ENCODE results near the gene NOXO1.

NOXO1 gene

DNA sequence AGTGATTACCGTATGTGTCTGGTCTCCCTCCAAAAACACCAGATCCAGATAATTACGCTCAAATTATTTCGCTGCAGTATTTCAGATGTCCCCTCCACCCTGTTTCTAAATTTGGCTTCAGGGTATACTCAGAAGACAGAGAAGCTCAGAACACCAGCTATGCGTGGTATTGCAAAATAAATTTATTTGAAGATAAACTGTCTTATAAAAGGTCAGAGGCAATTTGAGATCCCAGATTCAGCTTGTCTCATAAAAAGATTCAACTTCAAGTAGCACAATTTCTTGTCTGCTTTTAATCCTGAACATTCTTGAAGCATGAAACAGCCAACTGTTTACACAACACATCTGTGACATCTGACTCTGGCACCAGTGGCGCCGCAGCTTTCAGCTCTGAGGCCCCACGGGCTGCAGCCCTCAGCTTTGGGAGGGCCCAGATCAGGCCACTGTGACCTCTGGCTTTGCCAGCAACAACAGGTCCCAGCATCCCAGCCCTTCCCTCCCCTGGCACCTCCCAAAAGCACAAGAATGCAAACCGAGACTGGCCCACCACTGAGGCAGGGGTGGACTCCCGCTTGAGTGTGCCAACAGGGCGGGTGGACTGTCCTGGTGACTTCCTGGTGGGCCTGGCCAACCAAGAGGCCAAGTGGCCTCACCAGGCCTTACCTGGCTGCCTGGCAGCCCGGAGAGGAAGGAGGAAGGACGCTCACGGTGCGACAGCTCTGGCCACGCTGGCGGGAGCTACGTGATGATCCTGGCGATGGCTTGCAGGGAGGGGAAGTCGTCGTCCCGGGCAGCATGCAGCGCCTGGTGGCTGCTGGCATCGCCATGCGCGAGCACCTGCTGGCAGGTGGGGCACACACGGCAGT, 16.5 kb upstream of the NOXO1 start:
- DNase-seq = no peak

DNA sequence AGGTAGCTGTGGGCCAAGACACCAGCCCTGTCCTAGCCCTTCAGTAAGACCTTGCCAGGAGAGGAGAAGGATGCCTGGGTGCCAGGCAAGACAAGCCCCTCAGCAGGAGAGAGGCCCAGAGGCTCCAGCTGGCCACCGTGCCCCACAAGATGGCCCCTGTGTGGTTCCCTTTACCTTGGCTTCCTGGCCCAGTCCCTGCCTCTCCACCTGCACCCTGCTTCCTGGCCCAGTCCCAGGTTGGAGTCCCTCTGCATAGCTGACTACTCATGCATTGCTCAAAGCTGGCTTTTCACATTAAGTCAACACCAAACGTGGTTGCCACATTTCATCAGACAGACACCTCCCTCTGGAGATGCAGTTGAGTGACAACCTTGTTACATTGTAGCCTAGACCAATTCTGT, 12.5 kb upstream of the NOXO1 start:
- DNase-seq = no peak

DNA sequence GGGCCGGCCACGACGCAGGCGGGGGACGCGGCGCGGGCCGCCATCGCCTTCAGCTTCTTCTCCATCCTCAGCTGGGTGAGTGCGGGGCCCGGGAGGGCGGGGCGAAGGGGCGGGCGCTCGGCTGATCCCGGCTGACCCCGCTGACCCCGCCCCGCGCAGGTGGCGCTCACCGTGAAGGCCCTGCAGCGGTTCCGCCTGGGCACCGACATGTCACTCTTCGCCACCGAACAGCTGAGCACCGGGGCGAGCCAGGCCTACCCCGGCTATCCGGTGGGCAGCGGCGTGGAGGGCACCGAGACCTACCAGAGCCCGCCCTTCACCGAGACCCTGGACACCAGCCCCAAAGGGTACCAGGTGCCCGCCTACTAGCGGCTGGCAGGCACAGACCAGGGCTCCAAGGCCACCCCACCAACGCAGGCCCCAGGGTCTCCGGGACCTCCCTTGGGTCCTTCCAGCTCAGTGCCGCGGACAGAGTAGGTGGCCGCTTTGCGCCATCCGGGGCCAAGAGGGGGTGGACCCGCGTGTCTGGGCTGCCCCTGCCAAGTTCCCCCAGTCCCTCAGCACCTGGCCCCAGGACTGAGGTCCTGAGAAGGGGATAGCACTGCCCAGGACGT, 11.5 kb upstream of the NOXO1 start:
- DNase-seq = no peak

DNA sequence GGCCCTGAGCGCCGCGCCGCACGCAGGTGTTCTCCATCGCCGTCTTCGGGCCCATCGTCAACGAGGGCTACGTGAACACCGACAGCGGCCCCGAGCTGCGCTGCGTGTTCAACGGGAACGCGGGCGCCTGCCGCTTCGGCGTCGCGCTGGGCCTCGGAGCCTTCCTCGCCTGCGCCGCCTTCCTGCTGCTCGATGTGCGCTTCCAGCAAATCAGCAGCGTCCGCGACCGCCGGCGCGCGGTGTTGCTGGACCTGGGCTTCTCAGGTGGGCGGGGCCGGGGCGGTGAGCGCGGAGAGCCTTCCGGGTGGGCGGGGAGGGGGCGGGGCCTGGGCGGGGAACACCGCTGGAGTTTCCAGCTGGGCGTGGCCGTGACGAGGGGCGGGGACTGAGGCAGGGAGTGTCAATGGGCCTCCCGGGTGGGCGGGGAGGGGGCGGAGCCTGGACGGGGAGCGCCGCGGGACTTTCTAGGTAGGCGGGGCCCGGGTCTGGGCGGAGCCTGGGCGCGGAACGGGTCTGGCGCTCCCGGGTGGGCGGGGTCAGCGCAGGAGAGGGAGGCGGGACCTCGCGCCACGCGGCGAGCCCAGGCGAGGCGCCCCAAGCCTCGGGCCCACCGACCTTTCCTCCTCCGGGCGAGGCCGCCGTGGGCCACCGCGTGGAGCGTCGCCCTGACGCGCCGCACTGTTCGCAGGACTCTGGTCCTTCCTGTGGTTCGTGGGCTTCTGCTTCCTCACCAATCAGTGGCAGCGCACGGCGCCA, 10.9 kb upstream of the NOXO1 start:
- no peak for DNase-seq

DNA sequence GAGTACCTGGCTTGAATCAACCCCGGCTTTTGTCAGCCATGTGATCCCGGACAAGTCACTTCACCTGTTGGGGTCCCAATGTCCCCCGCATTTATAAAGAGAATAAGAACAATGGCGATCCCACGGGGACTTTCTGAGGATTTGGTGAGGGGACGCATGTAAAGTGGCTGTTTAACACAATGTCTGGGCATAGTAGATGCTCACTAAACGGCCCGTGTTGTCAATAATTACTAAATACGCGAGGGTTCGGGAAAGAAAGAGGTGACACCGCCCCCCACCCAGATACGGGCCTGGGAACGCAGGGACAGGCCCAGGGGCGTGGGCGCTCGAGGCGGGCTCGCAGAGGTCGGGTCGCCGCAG, 10.3 kb upstream of the NOXO1 start:
- DNase-seq = no peak

DNA sequence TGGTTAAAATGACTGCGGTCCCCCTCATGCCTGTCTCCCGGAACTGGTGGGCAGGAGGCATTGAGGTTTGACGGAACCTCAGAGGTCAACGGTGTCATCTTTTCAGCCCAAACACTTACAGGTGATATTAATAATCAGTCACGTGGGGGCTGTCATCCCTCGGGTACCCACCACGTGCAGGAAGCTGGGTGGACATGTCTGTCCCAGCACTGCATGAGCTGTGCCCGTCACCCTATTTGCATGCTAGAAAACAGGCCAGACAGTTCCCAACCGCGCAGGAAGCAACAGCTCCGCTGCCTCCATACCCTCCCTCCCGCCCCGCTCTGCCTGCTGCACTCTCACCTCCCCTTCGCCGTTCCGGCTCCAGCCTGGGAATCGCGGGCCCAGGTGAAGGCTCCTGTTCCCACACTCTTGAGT, 9.9 kb upstream of the NOXO1 start:
- no peak for DNase-seq

DNA sequence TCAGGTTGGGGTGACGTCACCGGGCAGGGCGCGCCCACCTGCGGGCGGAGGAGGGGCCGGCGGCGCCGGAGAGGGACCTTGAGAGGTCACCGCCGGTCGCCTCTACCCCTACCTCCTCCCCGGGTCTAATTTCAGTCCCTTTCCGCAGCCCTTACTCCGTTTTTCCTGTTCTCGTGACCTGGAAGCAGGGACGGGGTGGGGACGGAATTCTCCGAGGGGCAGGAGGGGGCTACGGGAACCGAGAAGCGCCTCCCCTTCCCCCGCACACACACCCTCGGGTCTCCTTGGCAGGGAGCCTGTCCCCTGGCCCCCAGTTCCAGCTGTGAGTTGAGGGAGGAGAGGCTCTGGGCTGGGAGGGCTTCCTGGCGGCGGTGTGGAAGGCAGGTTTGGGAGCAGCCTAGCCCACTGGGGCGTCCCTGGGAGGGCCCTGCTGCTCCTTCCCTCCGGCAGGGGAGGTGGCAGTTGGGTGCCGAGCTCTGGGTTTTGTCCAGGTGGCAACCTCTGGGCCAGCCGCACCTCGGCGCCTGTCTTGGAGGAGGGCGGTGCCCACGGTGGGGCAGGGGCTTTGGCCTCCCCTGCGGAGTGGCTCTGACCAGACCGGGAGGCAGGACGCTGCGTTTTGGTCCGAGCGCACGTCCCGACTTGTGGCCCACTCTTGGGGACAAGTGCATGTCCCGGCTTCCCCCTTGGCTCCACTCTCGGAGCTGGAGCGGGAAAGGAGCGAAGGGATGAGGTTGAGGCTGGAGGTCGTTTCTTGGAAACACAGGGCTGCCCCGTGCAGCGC, 9.3 kb upstream of the NOXO1 start:
- DNase-seq = no peak

DNA sequence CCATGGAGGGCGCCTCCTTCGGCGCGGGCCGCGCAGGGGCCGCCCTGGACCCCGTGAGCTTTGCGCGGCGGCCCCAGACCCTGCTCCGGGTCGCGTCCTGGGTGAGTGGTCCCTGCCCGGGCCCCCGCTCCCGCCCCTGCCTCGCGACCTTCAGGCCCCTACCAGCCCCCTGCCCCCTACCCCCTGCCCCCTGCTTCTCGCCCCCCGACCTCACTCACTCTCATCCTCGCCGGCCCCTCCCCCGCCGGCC, 8.8 kb upstream of the NOXO1 start:
- DNase-seq = no peak

DNA sequence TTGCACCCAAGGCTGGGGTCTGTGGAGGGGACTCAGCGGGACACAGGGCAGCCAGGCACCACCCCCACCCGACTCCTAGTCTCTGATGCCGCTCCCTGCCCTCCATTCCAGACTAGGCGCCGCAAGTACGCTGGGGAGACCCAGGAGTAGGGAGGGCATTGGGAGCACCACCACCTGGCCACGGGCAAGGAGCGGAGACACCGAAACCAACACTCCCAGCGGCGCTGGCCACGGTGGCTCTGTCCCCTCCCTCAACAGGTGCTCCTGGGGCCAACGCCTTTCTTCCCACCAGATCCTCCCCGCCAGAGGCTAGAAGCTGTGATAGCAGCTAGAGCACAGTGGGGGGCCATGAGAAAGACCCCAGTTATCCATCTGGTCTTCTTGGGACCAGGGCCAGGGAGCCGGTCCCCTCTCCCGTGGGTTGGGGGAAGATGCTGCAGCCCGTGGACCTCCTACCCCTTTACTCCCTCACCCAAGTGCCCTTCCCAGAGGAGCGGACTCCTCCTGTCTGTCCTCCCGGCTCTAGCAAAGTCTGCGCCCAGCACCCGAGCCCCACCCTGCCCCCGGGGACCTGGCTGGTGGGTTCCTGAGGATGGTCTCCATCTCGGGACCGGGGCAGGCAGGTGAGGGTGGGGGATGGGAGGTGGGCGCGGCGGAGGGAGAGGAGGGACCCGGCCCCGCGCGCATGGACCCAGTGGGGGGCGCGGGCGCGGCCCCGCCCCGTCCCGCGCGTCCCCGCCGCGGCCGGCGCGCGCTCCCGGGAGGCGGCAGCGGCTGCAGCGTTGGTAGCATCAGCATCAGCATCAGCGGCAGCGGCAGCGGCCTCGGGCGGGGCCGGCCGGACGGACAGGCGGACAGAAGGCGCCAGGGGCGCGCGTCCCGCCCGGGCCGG, 8.2 kb upstream of the NOXO1 start, which contains the start of gene SYNGR3:
TSS of gene SYNGR3 (plus strand) at position 762 of the 892 bp plus-strand sequence. CDS start 133 bp downstream, outside the sequence.
- no peak for DNase-seq

DNA sequence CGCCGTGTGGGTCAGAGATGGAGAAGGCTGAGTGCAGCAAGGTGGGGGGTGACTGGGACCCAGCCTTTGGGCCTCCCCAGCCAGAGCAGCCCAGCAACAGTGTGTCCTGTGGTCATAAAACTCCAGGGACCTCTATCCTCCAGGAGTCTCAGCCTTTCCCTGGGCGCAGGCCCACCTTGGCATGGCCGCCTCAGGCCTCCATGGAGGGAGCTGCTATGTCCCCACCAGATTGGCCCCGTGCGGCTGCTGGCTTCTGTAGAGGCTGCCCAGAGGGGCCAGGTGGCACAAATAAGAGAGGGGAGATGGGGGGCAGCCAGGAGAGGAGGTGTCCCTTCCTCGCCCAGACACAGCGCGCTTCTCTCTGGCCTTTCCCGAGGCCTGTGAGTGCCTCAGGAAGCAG, 5.9 kb upstream of the NOXO1 start:
- DNase-seq = no peak

DNA sequence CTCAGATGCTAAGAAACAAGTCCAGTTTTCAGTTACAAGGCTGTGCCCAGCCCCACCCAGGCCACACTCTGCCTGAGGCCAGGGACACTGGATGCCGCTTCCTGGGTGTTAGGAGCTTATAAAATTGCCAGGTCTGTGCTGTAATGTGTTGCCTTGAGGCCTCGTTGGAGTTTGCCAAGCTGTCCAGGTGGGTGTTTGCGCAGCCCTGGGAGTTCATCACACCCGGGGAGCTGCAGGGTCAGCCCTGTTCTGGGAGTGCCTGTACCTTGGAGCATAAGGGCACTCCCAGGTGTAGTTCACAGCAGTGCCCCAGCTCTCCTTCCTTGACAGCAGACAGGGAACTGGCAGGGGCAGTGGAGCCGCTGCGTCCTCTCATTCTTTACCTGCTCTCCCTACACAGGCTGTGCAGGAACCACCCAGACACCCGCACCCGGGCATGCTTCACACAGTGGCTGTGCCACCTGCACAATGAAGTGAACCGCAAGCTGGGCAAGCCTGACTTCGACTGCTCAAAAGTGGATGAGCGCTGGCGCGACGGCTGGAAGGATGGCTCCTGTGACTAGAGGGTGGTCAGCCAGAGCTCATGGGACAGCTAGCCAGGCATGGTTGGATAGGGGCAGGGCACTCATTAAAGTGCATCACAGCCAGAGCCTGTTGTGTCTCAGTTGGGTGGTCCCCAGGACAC, 4.3 kb upstream of the NOXO1 start:
- no peak for DNase-seq

DNA sequence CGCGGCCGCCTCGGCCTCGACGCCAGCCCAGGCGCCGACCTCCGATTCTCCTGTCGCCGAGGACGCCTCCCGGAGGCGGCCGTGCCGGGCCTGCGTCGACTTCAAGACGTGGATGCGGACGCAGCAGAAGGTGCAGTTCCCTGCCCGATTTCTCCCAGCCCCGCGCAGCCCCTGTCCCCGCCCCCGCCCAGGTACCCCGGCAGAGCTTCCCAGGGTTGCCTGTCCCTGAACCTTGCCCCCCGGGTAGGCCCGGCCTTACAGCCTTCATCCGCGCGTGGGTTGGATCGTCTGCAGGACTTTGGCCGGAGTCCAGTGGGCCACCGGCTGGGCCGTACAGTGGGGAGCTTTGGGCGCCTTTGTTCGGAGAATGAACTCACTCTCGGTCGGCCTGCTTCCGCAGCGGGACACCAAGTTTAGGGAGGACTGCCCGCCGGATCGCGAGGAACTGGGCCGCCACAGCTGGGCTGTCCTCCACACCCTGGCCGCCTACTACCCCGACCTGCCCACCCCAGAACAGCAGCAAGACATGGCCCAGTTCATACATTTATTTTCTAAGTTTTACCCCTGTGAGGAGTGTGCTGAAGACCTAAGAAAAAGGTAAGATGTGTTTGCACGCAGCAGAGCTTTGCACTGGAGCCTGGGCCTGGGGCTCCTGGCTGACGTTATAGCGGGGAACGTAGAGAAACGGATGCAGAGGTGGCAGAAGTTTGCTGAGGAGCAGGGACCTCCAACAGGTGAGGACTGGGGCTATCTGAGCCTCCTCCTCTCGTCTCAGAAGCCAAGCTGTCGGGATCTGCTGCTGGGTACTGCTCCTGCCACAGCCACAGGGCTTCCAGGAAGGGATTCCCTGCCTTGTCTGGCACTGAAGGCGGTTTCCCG, 3.3 kb upstream of the NOXO1 start:
- DNase-seq = no peak

DNA sequence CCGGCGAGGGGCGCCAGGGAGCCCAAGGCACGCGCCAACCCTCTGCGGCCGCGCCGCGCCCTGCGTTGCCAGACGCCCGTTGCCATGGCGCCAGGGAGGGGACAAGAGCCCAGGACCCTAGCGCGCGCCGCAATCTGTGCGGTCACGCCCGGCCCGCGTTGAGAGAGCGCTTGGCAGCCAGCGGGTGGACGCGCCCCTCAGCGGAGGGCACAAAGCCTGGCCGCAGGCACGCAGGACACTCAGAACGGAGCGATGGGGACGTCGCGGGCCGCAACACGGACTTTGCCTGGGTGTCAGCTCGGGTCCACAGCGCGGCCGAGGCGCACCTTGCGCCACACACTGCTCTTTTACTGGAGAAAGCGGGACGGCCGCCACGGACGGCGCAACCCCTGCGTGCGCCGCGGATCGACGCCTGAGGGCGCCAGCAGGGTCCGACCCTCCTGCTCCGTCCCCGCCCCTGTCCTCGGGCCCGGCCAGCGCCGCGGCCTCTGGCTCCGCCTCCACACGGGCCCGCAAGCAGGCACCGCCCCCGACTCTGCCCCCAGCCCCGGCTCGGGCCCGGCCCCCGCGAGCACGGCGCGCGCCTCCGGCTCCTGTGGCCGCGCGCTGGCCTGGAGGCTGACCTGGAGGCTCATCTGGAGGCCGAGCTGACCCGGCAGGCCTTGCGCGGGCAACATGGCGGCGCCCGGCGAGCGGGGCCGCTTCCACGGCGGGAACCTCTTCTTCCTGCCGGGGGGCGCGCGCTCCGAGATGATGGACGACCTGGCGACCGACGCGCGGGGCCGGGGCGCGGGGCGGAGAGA, 2.5 kb upstream of the NOXO1 start, which contains the start of gene GFER:
TSS of gene GFER (plus strand) at position 650 of the 803 bp plus-strand sequence. CDS start at position 676, 26 bp downstream.
- DNase-seq = peak; percentile 71

DNA sequence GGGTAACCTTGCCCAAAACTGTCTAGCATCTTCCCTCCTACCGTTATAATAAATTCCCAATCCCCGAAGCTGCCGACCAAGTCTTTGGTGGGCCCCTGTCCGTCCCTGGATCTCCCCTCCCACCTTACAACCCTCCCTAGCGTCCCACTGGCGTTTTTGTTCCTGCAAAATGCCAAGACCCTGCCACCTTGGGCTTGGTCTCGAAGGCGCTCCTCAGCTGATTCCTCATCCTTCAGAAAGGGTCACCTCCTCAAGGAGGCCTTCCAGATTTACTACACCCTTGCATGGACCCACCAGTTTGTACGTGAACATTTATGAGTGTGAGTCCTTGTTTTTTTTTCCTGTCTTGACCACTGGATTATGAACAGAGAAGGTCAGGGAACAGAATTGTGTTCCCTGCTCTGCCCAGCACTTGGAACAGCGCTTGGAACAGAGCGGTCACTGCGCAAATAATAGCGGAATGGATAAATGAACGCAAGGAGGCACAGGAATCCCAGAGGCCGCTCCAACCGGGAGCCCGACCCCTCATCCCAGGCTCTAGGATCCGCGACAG, 1.8 kb upstream of the NOXO1 start:
- no peak for DNase-seq

DNA sequence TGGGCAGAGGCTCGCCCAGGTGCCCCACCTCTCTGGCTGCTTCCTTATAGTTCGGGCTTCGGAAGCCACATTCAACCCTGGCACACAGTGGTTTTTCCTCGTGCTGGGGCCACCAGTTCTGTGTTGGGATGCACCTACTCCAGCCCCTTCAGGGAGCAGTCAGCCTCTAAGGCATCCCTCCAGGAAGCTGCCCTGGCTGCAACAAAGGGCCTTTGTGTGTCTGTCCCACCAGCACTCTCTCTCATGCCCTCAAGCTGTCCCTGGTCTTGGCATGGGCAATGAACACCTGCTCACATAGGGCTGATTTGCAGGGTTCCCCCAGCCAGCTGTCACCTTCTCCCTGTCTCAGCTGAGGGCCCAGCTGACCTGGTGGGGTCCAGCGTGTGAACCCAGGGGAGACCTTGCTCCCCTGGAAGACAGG, 754 bp upstream of the NOXO1 start:
- DNase-seq = no peak

DNA sequence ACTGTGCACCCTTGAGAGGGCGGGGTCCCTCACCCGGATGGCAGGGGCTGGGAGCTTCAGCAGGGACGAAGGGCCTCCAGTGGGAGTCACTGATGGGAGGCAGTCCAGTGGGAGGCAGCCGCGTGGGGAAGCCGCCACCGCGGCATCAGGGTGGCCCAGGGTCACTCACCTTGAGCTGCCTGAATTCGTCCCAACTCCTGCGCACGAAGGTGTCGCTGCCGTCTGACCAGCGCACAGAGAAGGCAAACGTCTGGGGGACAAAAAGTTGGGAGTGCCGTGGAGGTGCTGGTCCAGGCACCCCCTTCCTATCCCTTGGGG, 540 bp downstream of the NOXO1 start:
- DNase-seq = no peak

DNA sequence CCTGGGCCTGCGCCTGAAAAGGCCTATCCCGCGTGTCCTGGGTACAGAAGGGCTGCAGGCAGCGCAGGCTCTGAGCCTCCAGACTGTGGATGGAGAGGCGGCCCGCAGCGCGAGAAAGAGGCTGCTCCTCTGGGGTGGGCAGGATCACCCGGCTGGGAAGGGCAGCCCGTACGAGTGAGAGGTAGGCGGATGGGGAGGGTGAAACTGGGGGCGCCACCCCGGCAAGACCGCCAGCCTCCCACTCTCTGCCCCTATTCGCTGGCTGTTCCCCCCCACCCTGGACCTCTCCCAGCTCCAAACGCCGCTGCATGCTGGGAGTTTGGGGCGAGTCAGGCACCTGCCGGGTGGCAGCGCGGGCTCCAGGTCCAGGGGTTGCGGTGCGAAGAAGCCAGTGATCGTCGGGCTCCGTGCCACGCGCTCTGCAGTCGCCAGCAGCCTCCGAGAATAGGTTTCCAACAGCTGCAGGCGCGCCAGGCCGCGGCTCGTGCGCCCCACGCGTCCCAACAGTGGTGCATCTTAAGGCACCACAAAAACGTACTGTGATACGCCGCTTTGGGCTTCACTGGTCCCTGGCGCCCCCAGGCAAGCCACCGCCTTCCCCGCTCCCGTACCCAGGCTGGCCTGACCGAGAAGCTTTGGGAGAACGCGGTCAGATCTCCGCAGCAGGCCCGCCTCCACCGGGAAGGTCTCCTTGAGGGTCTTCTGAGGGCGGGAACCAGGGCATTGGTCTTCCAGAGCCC, 1.1 kb downstream of the NOXO1 start:
- no peak for DNase-seq

DNA sequence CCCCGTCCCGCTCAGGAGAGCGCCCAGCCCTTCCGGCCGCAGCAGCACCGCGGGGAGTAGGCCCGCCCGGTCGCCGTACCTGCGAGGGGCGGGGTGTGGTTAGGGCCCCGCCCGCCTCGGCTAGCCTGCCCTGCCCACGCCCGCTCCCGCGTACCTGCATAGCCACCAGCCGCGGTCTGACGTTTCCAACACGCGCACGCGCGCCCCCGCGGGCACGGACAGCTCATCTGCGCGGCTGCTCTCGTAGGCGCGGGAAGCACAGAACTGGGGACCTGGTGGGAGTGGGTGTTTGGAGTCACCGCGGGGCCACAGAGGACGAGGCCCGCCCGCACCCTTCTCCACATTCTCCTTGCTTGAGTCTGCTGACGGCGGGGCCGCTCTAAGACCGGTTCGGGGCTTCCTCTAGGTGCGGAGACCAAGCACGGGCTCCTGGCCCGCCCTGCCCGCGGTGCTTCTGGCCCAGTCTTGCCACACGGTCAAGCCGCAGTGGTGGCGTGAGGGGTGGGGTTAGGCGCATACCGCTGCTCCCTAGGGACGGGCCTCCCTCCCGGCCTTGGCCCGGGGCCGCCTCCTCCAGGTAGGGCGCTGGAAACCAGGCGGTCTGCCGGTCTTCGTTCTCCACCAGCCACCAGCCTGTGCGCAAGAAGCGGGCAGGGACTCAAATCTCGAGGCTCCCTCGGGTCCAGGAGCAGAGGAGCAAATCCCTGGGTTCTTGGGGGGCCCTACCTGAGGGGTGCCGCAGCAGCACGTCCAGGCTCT, 1.8 kb downstream of the NOXO1 start:
- DNase-seq = no peak

All from NCI-H524 treated with DMSO at 0.1 percent for 48 hours (cell line).